Liver (tissue), 9 donors: ENCODE results near the gene PLSCR3. TPM values are rescaled to one million over a fixed set of nuclear protein-coding genes. Genes with fewer than 3 reads are reported as not detected.

Source experiments
- DNase-seq: peaks from one replicate; pipeline ENCODE4 v3.0.0-alpha.2; 2017; ENCODE audit warnings: low spot score
- H3K27ac ChIP-seq, 2 donors: one replicate each; pipeline ENCODE4 v1.7.0; 2013; ENCODE audit warnings: inconsistent platforms in 2 of 2, low read length in 2 of 2, control low read depth in 1 of 2, low read depth in 1 of 2, mild to moderate bottlenecking in 1 of 2
- H3K27me3 ChIP-seq, 4 donors: one replicate each; pipeline versions ENCODE4 v1.6.1 to v1.7.0; 2013; ENCODE audit warnings: low read length in 3 of 4, inconsistent platforms in 1 of 4, mild to moderate bottlenecking in 1 of 4, moderate library complexity in 1 of 4; ENCODE audit not compliant: control insufficient read depth in 4 of 4, insufficient read depth in 4 of 4
- H3K36me3 ChIP-seq, 4 donors: one replicate each; pipeline versions ENCODE4 v1.6.1 to v1.7.0; 2013; ENCODE audit warnings: low read length in 3 of 4, mild to moderate bottlenecking in 3 of 4, low read depth in 1 of 4, moderate library complexity in 1 of 4; ENCODE audit not compliant: control insufficient read depth in 4 of 4, insufficient read depth in 3 of 4
- H3K4me1 ChIP-seq, 4 donors: one replicate each; pipeline versions ENCODE4 v1.6.1 to v1.7.0; 2013; ENCODE audit warnings: low read length in 3 of 4, mild to moderate bottlenecking in 3 of 4, moderate library complexity in 1 of 4; ENCODE audit not compliant: control insufficient read depth in 4 of 4, insufficient read depth in 4 of 4
- H3K4me3 ChIP-seq, 3 donors: one replicate each; pipeline versions ENCODE4 v1.6.1 to v1.7.0; 2013; ENCODE audit warnings: low read length in 3 of 3, control low read depth in 1 of 3, low read depth in 1 of 3, mild to moderate bottlenecking in 1 of 3
- H3K9ac ChIP-seq, 2 donors: one replicate each; pipeline ENCODE4 v1.7.0; 2013; ENCODE audit warnings: low read length in 2 of 2, mild to moderate bottlenecking in 2 of 2, moderate library complexity in 2 of 2, control low read depth in 1 of 2, low read depth in 1 of 2
- H3K9me3 ChIP-seq, 4 donors: one replicate each; pipeline versions ENCODE4 v1.6.1 to v1.7.0; 2013; ENCODE audit warnings: low read length in 3 of 4; ENCODE audit not compliant: control insufficient read depth in 4 of 4
- ATF3 ChIP-seq: IDR thresholded peaks from 2 replicates; pipeline ENCODE4 v1.6.1; 2016; ENCODE audit warnings: antibody characterized with exemption
- EGR1 ChIP-seq, 2 donors: IDR thresholded peaks; 2 replicates each; pipeline ENCODE4 v1.6.1; 2016 to 2018; ENCODE audit warnings: antibody characterized with exemption in 2 of 2, low read depth in 2 of 2
- FOXA2 ChIP-seq: IDR thresholded peaks from 2 replicates; pipeline ENCODE4 v1.6.1; 2016; ENCODE audit warnings: antibody characterized with exemption
- GABPA ChIP-seq, 2 donors: IDR thresholded peaks in 1 of 2; conservative IDR thresholded peaks in 1 of 2; 2 replicates each; pipeline ENCODE4 v1.6.1; 2016; ENCODE audit warnings: antibody characterized with exemption in 2 of 2, mild to moderate bottlenecking in 1 of 2, moderate library complexity in 1 of 2
- HNF4G ChIP-seq: IDR thresholded peaks from 2 replicates; pipeline ENCODE4 v1.6.1; 2016; ENCODE audit warnings: antibody characterized with exemption
- NR2F2 ChIP-seq: IDR thresholded peaks from 2 replicates; pipeline ENCODE4 v1.6.1; 2016; ENCODE audit warnings: antibody characterized with exemption
- RAD21 ChIP-seq, 2 donors: IDR thresholded peaks; 2 replicates each; pipeline ENCODE4 v1.6.1; 2016; ENCODE audit warnings: antibody characterized with exemption in 2 of 2, mild to moderate bottlenecking in 2 of 2
- REST ChIP-seq: IDR thresholded peaks from 2 replicates; pipeline ENCODE4 v1.6.1; 2016; ENCODE audit warnings: antibody characterized with exemption, mild to moderate bottlenecking
- RXRA ChIP-seq, 2 donors: IDR thresholded peaks; 2 replicates each; pipeline ENCODE4 v1.6.1; 2017 to 2018; ENCODE audit warnings: antibody characterized with exemption in 2 of 2, mild to moderate bottlenecking in 1 of 2
- SP1 ChIP-seq: IDR thresholded peaks from 2 replicates; pipeline ENCODE4 v1.6.1; 2018; ENCODE audit warnings: antibody characterized with exemption, mild to moderate bottlenecking
- TAF1 ChIP-seq: conservative IDR thresholded peaks from 2 replicates; pipeline ENCODE4 v1.6.1; 2016; ENCODE audit warnings: antibody characterized with exemption, mild to moderate bottlenecking
- YY1 ChIP-seq: IDR thresholded peaks from 2 replicates; pipeline ENCODE4 v1.6.1; 2016; ENCODE audit warnings: antibody characterized with exemption, mild to moderate bottlenecking
- WGBS: extraction: QIAGEN DNeasy Blood & Tissue Kit; methylation state at CpG from one replicate; pipeline ENCODE4 v1.1.7; 2013; 5-methylcytosine and 5-hydroxymethylcytosine counted together
- polyA plus RNA-seq, 2 donors: library from polyadenylated mRNA; stranded (reverse) in 1 of 2; unstranded in 1 of 2; fragments of 200-250 nt in 1 of 2; fragments of >200 nt in 1 of 2; fragmentation: Nextera tagmentation in 1 of 2; extraction: Ambion mirVana in 1 of 2; gene quantifications; one replicate each; pipeline versions ENCODE4 v1.2.1 to v1.2.3, GENCODE V29; 2013 to 2015
- total RNA-seq, 2 donors: library from RNA; depleted of rRNA; stranded (reverse); fragments of >200 nt; gene quantifications; one replicate each; pipeline ENCODE4 v1.2.3, GENCODE V29; 2014
- donor health status: healthy.
- donor health status: healthy.
- donor health status: healthy.
- donor health status: healthy.
- donor health status: healthy.

PLSCR3 gene
- total and polyA plus RNA-seq, 4 donors = 2.8 to 10.9 (median 4.1) TPM

GRCh38 chr17:7396147-7396546 lies 1.8 kb upstream of the PLSCR3 start:
- no peak for TF ChIP-seq RXRA (IDR thresholded peaks at IDR 0.05)
- TF ChIP-seq ATF3 = no peak
- TF ChIP-seq TAF1 = no peak
- no peak for TF ChIP-seq HNF4G
- TF ChIP-seq NR2F2 = no peak
- TF ChIP-seq YY1 = no peak
- TF ChIP-seq REST = no peak
- no peak for TF ChIP-seq GABPA (IDR thresholded peaks at IDR 0.05 in 1 of 2, conservative IDR thresholded peaks at IDR 0.05 in 1 of 2)

GRCh38 chr17:7393613-7394451 lies 493 bp downstream of the PLSCR3 start:
- H3K27me3 ChIP-seq = no peaks in the 10 kb centered on the region
- no peaks in the 10 kb centered on the region for H3K9me3 ChIP-seq
- H3K27ac ChIP-seq = peak overlapping the region; percentile 74 to 94
- peaks cover 0 to 8% (median 2%) of the 10 kb centered on the region in 4 donors for H3K36me3 ChIP-seq
- H3K9ac ChIP-seq = peak overlapping the region in 1 of 2 donors; percentile 79
- peak overlapping the region; percentile 69 to 85 (median 73) for H3K4me3 ChIP-seq
- no peak for DNase-seq
- TF ChIP-seq EGR1 (IDR thresholded peaks at IDR 0.05; ENCODE audit: low read depth in 2 of 2) = no peak
- TF ChIP-seq HNF4G = no peak
- no peak for TF ChIP-seq RAD21 (IDR thresholded peaks at IDR 0.05)
- TF ChIP-seq FOXA2 = no peak
- TF ChIP-seq SP1 = no peak
- no peak for TF ChIP-seq GABPA (IDR thresholded peaks at IDR 0.05 in 1 of 2, conservative IDR thresholded peaks at IDR 0.05 in 1 of 2)
- H3K4me1 ChIP-seq = peaks cover 0 to 15% (median 8%) of the 10 kb centered on the region in 4 donors
- WGBS = 17% methylated on average over 48 of the region's 48 CpGs

More at GRCh38 chr17:7396147-7396546, 1.8 kb upstream of the PLSCR3 start:
- Histone ChIP-seq H3K27me3 (no peaks in the 10 kb centered on the region), H3K9me3 (no peaks in the 10 kb centered on the region), H3K4me1 (peaks cover 0 to 15% (median 8%) of the 10 kb centered on the region in 4 donors), H3K36me3 (peaks cover 0 to 2% (median 0%) of the 10 kb centered on the region in 4 donors), H3K9ac (no peak overlapping the region), H3K27ac (no peak overlapping the region), H3K4me3 (no peak overlapping the region)
- no peak for DNase-seq
- 91% methylated on average over 4 of the region's 4 CpGs for WGBS
